Mesodermal cell (in vitro differentiated cells): ENCODE results near the gene ARHGAP15.

Source experiments
- H3K27ac ChIP-seq: 2 replicates; pipeline ENCODE4 v1.7.0; 2013; ENCODE audit warnings: mild to moderate bottlenecking, low read depth, low read length, moderate library complexity; ENCODE audit not compliant: severe bottlenecking
- H3K36me3 ChIP-seq: 2 replicates; pipeline ENCODE4 v1.7.1; 2013; ENCODE audit warnings: mild to moderate bottlenecking, low read length, moderate library complexity; ENCODE audit not compliant: control insufficient read depth, insufficient read depth
- H3K4me1 ChIP-seq: one replicate; pipeline ENCODE4 v1.7.1; 2013; ENCODE audit warnings: mild to moderate bottlenecking, low read length; ENCODE audit not compliant: insufficient read depth, control insufficient read depth, poor library complexity, severe bottlenecking
- H3K4me3 ChIP-seq: 2 replicates; pipeline ENCODE4 v1.7.0; 2013; ENCODE audit warnings: low read length, control low read depth, mild to moderate bottlenecking; ENCODE audit not compliant: insufficient read depth, poor library complexity, severe bottlenecking; ENCODE audit errors: extremely low read depth
- H3K9me3 ChIP-seq: 2 replicates; pipeline ENCODE4 v1.7.1; 2013; ENCODE audit warnings: mild to moderate bottlenecking, low read length, moderate library complexity; ENCODE audit not compliant: control insufficient read depth
- WGBS, 2 experiments: methylation state at CpG; one replicate each; pipeline ENCODE4 v1.1.5; 2013; ENCODE audit warnings: missing lambda C conversion rate in 2 of 2; ENCODE audit not compliant: insufficient coverage in 2 of 2; 5-methylcytosine and 5-hydroxymethylcytosine counted together

The ARHGAP15 gene

GRCh38 chr2:143684551-143685320 lies 555.5 kb downstream of the ARHGAP15 start:
- Histone ChIP-seq H3K27ac (no peak overlapping the region), H3K4me1 (no peaks in the 10 kb centered on the region), H3K4me3 (no peak overlapping the region), H3K36me3 (no peaks in the 10 kb centered on the region), H3K9me3 (no peaks in the 10 kb centered on the region)
- 86 to 91% methylated on average over 5 to 7 of the region's 11 CpGs for WGBS, 2 experiments

GRCh38 chr2:143685421-143686078 lies 556.3 kb downstream of the ARHGAP15 start:
- 84 to 87% methylated on average over 4 to 5 of the region's 6 CpGs for WGBS, 2 experiments

GRCh38 chr2:143686585-143687164 lies 557.5 kb downstream of the ARHGAP15 start:
- Histone ChIP-seq H3K36me3 (no peaks in the 10 kb centered on the region), H3K27ac (no peak overlapping the region), H3K4me1 (peaks cover 6% of the 10 kb centered on the region), H3K4me3 (no peak overlapping the region), H3K9me3 (no peaks in the 10 kb centered on the region)
- WGBS, 2 experiments, result 34 to 44% methylated on average over 2 of the region's 5 CpGs

More at GRCh38 chr2:143685421-143686078, 556.3 kb downstream of the ARHGAP15 start:
- no peak overlapping the region for H3K4me3 ChIP-seq
- no peaks in the 10 kb centered on the region for H3K9me3 ChIP-seq
- H3K27ac ChIP-seq, result no peak overlapping the region
- no peaks in the 10 kb centered on the region for H3K36me3 ChIP-seq
- H3K4me1 ChIP-seq, result peaks cover 5% of the 10 kb centered on the region

GRCh38 chr2:143688248-143688647 lies 559.0 kb downstream of the ARHGAP15 start:
- Histone ChIP-seq H3K27ac (no peak overlapping the region), H3K4me1 (peaks cover 6% of the 10 kb centered on the region), H3K9me3 (no peaks in the 10 kb centered on the region), H3K36me3 (no peaks in the 10 kb centered on the region), H3K4me3 (no peak overlapping the region)
- WGBS, 2 experiments, result no CpG with 5 or more reads among the region's 2 CpGs

- Histone ChIP-seq H3K36me3 (no peaks in the 10 kb centered on the region), H3K9me3 (no peaks in the 10 kb centered on the region), H3K27ac (no peak overlapping the region), H3K4me1 (peaks cover 6% of the 10 kb centered on the region), H3K4me3 (no peak overlapping the region)
- no CpG with 5 or more reads among the region's 2 CpGs for WGBS, 2 experiments
These were observed 559.6 kb downstream of the ARHGAP15 start for GRCh38 chr2:143688815-143689214.

- 33% methylated on average over 1 of the region's 1 CpG; no CpG with 5 or more reads in 1 of the 2 experiments for WGBS, 2 experiments
- Histone ChIP-seq H3K27ac (no peak overlapping the region), H3K4me3 (no peak overlapping the region), H3K36me3 (no peaks in the 10 kb centered on the region), H3K9me3 (no peaks in the 10 kb centered on the region), H3K4me1 (peaks cover 6% of the 10 kb centered on the region)
These were observed 560.3 kb downstream of the ARHGAP15 start for GRCh38 chr2:143689541-143689940.

- Histone ChIP-seq H3K27ac (no peak overlapping the region), H3K4me3 (no peak overlapping the region), H3K36me3 (no peaks in the 10 kb centered on the region), H3K4me1 (peaks cover 6% of the 10 kb centered on the region), H3K9me3 (no peaks in the 10 kb centered on the region)
- WGBS, 2 experiments, result 100% methylated on average over 1 of the region's 2 CpGs; no CpG with 5 or more reads in 1 of the 2 experiments
These were observed 561.0 kb downstream of the ARHGAP15 start for GRCh38 chr2:143690235-143690634.

- H3K36me3 ChIP-seq, result no peaks in the 10 kb centered on the region
- H3K4me3 ChIP-seq, result no peak overlapping the region
- peaks cover 6% of the 10 kb centered on the region for H3K4me1 ChIP-seq
- 94 to 100% methylated on average over 2 to 4 of the region's 4 CpGs for WGBS, 2 experiments
- no peak overlapping the region for H3K27ac ChIP-seq
- H3K9me3 ChIP-seq, result no peaks in the 10 kb centered on the region
These were observed 561.9 kb downstream of the ARHGAP15 start for GRCh38 chr2:143691121-143691520.

GRCh38 chr2:143692162-143692561 lies 562.9 kb downstream of the ARHGAP15 start:
- WGBS, 2 experiments, result 22 to 45% methylated on average over 4 of the region's 5 CpGs
- H3K27ac ChIP-seq, result no peak overlapping the region
- no peak overlapping the region for H3K4me3 ChIP-seq
- no peaks in the 10 kb centered on the region for H3K9me3 ChIP-seq
- no peaks in the 10 kb centered on the region for H3K36me3 ChIP-seq
- peaks cover 6% of the 10 kb centered on the region for H3K4me1 ChIP-seq

GRCh38 chr2:143692967-143693366 lies 563.7 kb downstream of the ARHGAP15 start:
- Histone ChIP-seq H3K4me3 (no peak overlapping the region), H3K27ac (no peak overlapping the region), H3K9me3 (no peaks in the 10 kb centered on the region), H3K4me1 (peaks cover 6% of the 10 kb centered on the region), H3K36me3 (no peaks in the 10 kb centered on the region)
- 54 to 73% methylated on average over 3 to 5 of the region's 5 CpGs for WGBS, 2 experiments
